ENCODE results near the gene OPN1SW.
A peak's percentile ranks its signal among the peaks of the same experiment; 100 is the strongest.

Gene OPN1SW

DNA sequence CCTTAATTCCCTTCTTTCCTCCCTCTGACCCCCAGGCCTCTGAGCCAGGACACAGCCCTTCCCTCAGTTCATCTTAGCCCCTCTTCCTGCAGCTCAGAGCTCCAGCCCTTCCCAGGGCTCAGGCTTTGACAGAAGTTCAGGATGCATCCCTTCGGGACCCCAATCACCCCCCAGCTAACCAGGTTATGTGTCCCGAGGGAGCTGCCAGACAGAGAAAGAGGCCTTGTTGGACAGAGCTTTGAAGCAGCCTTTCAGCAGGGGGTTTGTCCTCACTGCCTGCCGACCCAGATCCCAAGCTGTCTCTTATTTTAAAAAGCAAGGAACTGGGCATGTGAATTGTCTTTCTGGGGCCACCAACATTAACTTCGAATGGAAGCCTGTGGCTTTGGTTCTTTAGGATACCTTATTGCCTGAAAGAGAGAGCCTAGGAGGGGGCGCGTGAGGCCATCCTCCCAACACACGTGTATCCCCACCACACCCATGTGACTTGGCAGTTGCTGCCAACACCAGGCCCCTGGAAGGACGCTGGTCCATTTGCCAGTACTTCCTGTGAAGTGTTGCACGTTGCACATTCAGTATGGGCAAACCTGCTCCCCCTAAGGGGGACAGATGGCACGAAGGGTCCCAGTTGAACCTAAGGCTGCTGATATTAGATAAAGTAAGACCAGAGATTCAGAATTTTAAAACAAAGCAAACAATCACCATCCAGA, 17.0 kb upstream of the OPN1SW start:
- no peak for DNase-seq (ENCODE audit: low spot score)

DNA sequence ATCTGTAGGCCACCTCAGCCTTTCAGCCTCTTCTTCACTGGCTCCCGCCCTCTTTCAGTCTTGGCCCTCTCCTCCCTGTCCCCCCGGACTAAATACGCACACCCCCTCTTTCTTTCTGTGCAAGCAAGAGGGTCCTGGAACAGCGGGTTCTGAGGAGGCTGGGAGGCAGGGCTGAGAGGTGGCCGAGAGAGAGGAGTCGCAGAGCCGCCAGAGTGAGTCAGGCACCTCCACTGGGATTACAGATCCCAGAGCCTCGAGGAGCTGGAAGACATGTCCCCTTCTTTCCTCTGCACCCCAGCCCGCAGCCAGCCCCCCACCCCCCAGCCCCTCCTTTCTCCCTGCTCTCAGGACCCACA, 16.4 kb upstream of the OPN1SW start:
- no peak for DNase-seq (ENCODE audit: low spot score)

DNA sequence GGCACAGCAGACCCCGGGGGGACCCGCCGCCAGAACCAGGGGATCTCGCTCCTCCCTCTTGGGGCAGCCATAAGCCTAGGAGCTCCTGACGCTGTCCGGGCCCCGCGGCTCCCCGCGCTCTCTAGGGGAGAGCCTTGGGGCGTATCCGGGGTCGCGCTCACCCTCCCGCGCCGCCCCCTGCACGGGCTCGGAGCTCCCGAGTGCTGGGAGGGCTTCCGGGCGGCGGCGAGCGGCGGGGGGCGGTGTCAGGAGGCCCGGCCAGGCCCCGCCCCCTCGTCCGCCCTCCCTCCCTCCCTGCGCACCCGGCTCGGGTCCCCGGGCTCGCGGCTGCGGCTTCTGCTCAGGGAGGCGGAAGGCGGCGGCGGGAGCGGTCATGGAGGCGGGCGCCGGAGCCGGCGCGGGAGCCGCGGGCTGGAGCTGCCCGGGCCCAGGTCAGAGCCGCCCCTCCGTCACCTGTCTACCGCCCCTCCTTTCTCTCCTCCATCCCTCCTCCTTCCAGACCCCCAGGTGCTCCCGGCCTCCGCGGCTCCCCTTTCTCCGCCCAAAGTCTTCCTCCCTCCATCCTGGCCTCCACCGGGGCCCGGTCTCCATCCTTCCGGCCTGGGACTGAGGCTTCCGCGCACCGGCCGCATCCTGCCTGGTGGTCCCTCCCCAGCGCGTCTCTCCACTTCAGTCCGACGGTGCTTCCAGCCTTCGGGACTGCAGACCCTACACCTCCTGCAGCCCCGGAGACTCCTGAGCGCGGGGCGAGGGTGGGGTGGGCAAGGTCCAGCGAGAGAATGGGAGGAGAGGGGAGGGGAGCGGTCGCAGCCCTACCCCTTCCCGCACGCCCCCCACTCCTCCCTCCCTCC, 15.8 kb upstream of the OPN1SW start, which contains the start of gene CCDC136:
TSS of gene CCDC136 (plus strand) at position 848 of the 851 bp plus-strand sequence. CDS start 444 bp downstream, outside the sequence.
- DNase-seq (ENCODE audit: low spot score) = peak; percentile 92

DNA sequence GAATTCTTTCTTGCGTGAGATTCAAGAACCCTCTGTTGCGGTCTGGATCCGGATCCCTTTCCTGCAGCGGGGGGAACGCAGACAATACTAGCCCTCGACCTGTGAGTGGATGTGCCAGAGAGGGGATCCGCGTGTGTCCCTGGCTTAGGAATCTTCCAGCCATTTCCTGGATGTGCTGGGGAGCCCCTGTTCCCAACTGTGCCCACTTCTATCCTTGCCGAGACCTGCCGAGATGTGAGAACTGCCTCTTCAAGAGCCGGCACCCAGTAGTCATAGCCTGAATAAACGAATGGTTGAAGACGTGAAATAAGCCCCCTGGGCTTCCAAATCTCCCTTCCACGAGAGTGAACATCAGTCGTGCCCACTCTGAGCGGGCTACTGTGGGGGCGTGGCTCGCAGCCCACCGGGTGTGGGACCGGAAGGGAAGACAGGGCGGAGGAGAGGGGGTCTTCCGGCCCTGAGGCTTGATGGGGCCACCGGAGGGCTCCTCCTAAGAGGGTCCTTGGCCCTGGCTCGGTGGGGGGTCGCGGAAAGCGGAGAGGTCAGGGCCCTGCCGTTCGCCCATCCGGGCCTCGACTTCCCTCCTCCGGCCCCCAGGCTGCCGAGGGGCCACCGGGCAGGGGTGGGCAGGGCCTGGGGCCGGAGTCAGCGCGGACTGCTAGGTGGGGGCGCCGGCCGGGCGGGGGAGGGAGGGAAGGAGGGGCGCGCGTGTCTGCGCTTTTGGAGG, 14.9 kb upstream of the OPN1SW start:
- DNase-seq (ENCODE audit: low spot score) = peak; percentile 14

DNA sequence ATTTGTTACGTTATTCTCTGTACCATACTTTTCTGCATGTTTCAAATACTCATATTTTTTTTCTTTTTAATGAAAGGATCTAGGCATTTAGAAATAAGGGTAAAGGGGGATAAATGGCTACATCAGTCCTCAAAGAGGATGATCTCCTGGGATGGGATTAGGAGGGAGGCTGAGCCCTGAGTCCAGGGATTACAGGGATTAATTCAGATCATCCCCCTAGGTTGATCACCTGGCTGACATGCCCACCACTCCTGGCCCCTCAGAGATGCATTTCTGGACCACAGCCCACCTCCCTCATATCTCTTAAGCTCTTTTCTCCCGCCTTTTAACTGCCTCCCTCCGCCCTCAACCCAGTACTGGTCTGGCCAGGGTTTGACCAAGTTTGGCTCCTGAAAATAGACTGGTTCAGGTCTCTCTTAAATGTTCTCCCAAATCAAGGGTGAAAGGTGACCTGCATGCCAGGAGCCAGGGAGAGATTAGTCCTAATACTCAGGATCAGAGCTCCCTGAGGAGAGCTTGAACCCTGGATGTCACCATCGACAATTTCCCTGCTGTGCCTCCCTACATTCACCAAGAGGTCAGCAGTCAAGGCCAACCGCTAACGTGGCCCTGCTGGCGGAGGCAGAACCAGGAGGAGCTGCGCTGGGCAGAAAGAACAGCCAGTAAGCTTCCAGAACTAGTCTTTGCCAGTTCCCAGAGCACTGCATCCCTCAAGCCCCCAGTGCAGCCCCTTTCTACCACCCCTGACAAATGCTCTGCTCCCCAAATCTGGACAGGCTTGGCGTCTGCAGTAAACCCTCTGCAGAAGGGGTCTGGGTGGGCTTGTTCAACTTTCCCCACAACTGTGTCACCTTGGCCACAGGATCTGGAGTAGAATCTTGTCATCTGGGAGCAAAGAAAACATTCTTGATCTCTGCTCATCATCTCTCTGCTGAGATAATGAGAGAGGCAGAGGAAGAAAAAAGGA, 13.1 kb upstream of the OPN1SW start:
- DNase-seq (ENCODE audit: low spot score) = no peak

DNA sequence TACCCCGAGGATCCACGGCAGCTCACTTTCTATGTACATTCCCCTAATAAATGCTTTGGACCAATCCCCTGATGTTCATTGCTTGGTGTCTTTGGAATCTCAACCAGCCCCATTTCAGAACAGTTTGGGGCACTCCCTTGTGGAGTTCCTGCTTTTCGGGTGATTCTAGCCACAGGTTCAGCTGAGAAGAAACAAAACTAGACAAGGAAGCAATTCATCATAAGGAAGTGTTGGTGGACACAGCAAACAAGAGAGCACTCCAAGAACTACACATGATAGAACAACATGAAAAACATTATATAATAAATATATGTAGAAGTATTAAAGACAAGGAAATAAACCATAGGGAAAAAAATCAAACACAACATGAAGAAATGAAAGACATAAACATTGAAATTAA, 10.1 kb upstream of the OPN1SW start:
- no peak for DNase-seq (ENCODE audit: low spot score)

DNA sequence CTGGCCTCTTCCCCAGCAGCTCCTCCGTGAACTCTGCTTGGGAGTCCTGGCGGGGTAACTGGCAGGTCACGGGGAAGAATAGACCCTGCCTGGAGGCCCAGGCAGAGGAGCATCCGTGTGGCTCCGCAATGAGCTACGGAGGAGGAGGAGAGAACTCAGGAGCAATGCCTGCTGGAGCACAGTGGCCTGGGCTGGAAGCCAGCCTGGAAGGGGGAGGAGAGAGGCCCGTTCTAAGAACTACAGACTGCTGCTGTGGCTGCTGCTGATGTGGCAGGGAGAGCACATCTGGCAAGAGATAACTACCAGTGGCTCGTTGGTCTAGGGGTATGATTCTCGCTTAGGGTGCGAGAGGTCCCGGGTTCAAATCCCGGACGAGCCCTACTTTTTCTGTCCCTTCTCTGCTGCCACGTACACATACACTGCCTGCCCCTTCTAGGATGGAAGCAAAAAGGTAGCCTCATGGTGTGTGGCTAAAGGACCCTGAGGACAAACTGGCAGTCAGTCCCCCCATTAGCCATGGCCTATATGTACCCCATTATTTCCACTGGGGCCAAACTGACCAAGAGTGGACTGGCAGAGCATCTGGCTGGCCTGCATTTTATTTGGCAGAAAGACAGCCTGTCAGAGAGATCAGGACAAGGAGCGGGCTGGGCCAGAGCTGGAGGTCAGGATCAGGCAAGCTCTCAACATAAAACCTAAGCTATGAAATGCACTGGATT, 7.7 kb upstream of the OPN1SW start:
- DNase-seq (ENCODE audit: low spot score) = no peak

DNA sequence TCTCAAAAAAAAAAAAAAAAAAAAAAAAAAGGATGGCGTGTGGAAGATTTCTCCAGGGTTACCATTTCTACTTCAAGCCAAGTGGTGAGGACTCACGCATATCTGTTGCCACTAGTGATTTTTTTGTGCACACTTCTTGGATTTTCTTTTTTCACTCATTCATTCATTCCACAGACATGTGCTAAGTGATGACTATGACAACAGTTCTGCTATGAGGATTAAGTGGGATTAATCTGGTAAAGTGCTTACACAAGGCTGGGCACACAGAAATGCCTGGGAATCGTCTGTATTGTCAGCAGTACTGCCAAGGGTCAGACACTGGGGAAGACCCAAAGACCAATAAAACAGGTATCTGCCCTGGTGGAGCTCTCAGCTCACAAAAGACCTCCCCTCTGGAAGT, 6.3 kb upstream of the OPN1SW start:
- DNase-seq (ENCODE audit: low spot score) = no peak

DNA sequence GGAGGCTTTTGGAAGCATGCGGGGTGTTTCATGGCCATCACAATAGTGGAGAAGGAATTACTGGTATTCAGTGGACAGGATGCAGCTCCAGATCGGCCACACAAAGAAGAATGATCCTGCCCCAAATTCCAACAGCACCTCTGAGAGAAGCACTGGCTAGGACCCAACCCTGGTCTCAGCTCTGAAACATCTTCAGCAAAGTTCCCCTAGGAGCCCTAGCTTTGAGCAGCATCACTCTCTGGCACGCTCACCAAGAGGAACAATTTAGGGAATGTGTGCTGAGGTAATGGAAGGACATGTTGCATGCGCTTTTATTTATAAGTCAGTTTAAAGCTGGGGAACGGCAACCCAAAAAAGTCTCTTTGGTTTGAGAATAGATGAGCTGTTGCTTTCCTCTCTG, 5.5 kb upstream of the OPN1SW start:
- no peak for DNase-seq (ENCODE audit: low spot score)

DNA sequence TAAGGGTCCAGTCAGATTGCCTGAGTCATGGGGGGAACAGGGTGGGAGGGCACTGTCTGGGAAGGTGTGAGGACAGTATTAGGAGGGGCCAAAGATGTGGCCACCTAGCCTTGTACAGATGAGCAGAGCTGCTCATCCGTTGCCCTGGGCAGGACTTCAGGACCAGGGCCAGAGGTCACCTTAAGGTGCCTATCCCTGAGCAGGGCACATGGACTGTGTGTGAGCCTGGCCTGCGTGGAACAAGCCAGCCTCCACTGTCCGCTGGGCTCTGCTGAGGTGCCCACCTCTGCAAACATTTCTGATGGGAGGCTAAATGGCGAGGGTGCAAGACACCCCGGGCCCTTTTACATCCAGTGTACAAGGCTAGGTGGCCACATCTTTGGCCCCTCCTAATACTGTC, 3.4 kb upstream of the OPN1SW start:
- DNase-seq (ENCODE audit: low spot score) = no peak

DNA sequence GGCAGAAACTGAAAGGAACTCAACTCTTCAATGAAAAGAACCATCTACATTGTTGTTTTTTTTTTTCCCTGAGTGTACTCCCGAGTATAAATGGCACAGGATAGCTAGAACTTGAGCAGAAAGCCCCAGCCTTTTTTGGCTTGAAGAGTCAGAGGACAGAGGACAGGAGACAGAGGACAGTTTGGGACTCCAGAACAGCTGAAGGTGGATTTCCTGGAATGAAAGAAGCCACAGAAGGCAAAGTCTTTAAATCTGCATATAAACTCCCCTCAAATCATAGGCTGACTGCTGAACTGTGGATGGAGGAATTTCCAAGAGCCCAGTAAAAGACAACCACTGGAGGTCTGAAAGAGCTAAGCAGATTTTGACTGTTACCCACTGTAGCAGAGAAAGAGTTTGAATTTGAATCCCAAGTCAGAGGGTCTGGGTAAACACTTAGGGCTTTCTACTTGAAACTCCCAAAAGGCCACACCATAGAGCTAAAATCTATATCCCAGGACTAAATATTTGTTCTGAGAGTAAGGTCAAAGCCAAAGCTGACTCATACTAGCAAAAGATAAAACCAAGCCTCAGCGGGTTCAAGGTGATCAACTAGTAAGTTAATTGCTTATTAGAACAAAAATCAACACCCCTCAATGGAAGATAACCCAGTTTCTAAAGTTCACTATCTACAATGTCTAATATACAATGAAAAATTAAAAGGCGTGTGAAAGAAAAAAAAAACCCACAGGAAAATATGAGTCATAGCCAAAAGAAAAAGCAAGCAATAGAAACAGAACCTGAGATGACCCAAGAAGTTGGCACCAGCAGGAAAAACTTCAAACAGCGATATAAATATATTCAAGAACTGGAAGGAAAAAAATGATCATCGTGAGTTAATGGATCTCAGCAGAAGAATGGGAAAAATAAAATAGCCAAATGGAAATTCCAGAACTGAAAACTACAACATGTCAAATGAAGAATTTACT, 1.8 kb upstream of the OPN1SW start:
- DNase-seq (ENCODE audit: low spot score) = no peak

DNA sequence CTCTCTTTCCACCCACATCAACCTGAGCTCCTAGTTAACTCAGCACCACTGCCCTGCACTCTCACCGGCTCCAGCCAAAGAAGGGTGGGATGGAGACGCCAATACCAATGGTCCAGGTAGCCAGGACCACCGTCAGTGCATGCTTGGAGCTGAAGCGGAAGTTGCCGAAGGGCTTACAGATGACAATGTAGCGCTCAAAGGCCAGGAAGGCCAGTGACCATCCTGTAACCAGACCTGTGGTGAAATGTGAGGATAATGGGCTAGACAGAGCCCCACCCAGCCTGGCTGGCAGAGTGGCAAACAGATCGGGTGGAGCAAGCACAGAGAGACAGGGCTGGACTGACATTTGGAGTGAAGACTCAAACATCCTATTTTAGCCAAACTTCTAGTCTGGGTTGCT, 673 bp downstream of the OPN1SW start:
- no peak for DNase-seq (ENCODE audit: low spot score)

DNA sequence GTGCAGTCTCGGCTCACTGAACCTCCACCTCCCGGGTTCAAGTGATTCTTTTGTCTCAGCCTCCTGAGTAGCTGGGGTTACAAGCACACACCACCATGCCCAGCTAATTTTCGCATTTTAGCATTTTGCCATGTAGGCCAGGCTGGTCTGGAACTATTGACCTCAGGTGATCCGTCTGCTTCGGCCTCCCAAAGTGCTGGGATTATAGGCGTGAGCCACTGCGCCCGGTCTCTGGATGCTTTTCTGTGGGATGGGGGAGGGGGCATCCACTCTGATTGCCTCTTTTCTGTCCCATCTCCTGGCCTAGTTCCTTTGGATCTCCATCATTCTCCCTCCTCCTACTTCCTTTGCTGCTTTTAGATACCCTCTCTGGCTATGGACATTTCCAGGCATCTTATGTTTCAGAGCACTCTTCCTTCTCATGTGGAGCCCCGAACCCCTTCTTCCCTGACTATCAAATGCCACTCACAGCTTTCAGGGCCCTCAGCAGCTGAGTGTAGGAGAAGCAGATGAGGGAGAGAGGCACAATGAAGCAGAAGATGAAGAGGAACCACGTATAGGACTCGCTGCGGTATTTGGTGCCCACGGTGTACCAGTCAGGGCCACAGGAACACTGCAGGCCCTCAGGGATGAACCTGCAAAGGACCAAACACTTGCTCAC, 1.4 kb downstream of the OPN1SW start:
- DNase-seq (ENCODE audit: low spot score) = no peak

DNA sequence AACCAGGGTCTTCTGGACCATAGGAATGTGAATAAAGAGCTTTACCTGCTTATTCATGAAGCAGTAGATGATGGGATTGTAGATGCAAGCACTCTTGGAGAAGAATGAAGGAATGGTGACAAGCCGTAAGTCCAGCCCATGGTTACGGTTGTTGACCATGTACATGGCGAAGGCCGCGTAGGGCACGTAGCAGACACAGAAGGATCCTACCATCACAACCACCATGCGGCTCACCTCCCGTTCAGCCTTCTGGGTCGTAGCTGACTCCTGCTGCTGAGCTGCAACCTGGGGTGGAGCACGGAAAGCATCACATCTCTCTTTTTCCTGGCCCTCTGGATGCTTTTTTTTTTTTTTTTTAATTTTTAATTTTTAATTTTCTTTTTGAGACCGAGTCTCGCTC, 2.0 kb downstream of the OPN1SW start:
- DNase-seq (ENCODE audit: low spot score) = no peak

DNA sequence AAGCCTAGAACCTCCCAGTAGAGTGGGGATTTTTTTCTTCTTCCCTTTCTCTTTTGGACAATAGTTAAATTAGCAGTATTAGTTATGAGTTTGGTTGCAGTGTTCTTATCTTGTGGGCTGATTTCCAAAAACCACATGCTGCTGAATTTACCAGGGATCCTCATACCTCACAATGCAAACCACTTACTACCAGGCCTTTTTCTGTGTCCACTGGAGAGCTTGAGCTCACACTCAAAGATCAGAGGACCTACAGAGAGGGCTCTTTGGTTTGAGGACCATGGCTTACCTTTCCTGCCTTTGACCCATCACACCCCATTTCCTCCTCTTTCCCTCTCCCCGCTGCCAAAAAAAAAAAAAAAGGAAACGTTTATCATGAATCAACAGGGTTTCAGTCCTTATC, 5.4 kb downstream of the OPN1SW start:
- DNase-seq (ENCODE audit: low spot score) = no peak

DNA sequence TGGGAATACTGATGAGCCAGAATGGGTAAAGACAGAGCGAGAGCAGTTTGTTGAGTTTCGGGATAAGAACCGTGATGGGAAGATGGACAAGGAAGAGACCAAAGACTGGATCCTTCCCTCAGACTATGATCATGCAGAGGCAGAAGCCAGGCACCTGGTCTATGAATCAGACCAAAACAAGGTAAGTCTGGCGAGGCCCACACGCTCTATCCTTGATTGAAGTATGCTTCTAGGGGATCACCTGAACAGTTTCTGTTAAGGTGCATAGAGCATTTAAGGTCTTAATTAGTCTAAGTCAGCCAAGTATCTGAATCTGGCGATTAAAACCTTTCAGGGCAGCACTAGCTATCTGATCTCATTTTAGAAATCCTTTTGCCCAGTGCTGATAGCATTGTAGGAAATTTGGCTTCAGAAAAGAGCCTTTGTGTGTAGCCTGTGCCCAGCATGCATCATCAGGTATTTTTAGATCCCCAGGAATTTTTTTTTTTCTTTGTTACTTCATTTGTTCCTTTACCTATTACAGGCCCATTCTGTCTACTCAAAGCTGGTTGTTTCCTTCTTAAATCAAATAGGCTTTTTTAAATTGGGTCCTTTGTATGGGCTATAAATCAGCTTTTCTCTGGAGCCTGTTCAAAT, 8.0 kb downstream of the OPN1SW start:
- no peak for DNase-seq (ENCODE audit: low spot score)

DNA sequence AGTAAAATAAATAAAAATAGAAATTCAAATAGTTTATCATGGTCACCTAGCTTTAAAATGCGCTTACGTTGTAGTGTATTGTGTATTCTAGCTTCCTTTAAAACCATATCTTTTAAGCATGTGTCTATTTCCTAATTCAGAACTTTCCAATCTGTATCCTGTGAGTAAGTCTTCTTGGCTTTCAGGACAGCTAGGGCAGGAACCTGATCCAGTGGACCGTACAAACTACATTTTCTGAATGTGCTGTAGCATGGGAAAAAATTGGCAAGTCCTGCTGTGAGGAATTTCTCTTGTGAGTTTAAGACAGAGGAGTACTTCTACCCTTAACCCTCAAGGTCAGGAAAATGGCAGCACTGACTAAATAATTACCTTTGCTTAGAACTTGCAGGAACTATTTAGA, 12.1 kb downstream of the OPN1SW start:
- no peak for DNase-seq (ENCODE audit: low spot score)

DNA sequence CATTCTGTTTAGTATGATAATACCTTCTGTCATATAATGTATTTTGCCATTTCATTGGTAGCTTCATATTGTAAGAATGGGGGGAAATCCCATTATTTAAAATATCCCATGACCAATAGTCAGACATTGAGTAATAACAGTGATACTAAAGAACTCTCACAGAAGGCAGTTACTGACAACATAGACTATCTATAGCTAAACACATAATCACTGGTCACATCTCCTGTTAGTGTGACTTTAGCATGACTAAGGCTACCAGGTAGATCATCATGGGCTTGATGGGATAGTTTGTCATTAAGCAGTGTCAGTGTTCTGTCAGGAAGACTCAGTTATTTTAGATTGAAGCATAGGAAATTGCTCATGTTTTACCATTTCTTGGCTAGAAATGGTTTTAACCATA, 16.4 kb downstream of the OPN1SW start:
- no peak for DNase-seq (ENCODE audit: low spot score)

DNA sequence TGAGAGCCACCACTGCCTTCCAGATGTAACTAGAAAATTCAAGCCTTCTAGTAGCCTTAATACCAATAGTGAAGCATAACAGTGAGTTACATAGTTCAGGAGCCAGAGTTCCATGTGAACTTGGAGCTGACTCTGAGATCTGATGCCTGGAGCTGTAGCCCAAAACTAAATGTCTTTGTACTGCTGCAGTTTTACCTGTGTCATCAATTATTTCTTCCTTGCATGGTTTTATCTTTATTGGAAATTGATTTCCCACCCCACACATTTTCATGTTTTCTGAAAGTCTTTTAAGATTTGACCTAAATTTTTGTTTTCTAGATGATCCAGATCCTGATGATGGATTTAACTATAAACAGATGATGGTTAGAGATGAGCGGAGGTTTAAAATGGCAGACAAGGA, 17.0 kb downstream of the OPN1SW start:
- no peak for DNase-seq (ENCODE audit: low spot score)
